ENCODE measurements around the gene PDLIM4.

Gene PDLIM4

DNA sequence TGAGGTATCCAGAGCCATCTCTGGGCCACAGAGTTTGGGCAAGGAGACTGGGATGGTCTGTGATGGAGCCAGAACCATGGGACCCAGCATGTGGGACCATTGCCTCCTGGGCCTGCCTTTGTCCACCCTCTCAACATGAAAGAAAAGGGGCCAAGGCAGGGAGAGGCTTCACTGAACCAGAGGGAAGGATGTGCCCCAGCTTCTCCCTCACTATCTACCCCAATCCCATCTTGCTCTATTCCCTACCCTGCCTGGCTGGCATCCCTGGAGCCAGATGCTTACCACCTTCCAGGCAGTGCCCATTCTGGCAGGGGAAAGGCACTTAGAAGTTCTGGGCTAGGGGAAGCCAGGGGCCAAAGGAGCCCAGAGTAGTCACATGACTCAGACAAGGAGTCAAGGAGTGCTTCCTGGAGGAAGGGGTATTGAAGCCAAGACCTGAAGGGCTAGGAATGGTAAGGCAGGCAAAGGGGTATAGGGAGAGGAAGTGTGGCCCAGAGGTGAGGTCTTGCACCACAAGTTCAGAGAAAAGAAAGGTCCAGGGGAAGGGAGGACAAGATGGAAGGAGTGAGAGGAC is 9.8 kb downstream of the PDLIM4 start:
- DNase-seq (ENCODE audit: low spot score): no peak

DNA sequence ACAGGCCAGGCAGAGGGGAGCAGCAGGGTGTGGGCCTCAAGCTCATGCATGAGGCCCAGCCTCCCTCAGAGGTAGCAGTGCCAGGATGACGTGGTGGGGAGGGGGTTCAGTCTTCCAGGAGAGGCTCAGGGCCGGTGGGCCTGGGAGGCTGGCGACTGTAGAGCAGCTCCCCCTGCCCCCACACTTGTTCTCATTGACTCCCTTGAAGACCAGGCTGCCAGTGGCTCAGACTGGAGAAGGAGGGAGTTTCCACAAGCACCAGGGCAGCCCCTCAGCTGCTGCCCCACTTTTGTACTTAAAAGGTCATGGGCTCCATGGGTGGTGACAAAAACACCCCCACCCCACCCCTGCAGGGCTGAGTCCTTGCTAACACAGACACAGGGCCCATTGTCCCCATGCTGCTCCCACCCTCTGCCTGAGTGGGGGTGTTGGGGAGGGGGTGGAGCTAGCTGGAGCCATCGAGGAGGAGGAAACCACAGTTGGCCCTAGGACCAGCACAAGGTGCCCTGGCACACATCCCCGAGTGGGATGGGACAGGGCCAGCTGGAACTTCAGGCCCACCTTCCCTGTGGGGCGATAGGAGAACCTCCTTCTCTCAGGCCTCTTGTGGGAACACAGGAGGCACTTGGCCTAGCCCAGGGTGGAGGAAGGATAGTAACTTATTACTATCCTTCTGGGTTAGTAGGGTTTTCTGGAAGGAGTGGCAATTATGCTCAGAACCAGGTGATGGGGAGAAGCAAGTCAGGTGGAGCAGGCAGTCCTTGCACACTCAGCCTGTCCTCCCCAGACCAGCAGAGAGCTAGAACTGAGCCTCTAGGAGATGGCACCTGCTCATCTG is 10.7 kb downstream of the PDLIM4 start:
- DNase-seq (ENCODE audit: low spot score): no peak

DNA sequence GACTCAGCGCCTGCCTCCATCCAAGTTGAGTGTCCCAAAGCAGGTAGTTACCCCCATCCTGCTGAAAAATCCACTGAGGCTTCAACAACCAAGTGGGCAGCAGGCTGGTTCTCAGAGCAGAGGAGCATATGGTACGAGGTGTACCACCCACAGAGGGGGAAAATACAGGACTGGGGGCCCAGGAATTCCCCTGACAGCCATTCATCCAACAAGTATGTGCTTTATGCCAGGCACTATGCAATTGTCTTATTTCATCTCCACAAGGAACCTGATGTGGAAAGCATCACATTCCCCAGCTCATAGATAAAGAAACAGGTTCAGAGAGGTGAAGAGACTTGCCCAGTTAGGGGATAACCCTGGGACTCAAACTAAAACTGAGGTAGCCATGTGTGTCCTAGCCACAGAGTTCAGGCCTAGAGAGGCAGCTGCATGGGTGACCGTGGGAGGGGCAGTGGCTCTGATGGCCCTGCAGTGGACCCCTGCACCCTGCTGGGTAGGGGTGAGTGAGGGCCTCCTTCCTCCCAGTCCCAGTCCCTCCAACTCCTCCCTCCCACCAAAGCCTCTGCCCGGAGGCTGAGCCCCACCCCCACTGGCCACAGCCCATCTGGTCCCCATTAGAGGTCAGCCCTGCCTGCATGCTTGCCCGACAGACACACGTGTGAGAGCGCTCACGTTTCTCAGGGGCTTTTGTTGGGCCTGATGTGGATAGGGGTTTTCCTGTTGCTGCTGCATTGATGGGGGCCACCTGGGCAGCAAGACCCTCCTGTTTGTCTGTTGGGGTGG is 11.5 kb downstream of the PDLIM4 start:
- DNase-seq (ENCODE audit: low spot score): no peak

DNA sequence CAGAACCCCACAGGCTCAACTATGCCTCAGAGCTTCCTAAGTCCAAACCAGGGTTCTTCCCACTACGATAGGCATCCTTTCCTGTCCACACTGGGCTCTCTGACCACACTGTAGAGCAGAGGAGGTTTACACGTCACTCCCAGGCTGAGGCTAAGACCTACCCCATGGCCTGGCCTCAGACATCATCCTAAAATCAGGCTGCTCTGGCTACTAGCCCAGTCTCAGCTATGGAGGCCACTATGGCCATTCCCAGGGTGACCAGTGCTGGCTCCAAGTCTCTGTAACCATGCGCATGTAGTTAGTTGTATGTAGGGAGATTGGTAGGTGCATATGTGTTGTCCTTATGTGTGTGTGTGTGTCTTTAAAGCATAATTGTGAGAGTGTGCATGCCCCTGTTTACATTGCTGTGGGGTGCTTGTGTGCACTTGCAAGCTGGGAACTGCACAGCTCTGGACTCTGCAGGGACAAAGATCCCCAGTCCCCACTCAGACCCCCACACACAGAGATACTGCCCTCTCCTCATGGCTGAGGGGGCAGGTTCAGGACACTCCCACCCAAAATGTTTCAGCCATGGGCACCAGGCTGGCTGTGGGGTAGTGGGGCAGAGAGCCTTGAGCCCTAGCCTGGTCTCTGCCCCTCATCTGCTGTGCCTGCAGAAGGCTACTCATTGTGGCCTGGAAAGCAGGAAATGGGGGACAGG is 12.3 kb downstream of the PDLIM4 start:
- no peak for DNase-seq (ENCODE audit: low spot score)

DNA sequence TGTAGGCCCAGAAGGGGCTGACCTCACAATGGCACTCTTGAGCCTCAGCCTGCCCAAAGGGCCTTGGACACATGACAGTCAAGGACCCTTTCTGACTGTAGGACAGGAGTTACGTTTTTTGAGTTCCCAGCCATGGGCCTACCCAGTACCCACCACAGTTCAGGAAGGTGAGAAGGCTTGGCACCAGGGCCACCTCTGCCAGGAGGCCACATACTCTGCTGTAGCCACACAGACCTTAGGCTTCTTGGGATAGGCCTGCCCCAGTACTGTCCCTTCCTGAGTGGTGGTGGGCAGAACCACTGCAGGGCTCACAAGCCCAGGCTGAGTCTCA is 12.8 kb downstream of the PDLIM4 start:
- DNase-seq (ENCODE audit: low spot score): no peak

DNA sequence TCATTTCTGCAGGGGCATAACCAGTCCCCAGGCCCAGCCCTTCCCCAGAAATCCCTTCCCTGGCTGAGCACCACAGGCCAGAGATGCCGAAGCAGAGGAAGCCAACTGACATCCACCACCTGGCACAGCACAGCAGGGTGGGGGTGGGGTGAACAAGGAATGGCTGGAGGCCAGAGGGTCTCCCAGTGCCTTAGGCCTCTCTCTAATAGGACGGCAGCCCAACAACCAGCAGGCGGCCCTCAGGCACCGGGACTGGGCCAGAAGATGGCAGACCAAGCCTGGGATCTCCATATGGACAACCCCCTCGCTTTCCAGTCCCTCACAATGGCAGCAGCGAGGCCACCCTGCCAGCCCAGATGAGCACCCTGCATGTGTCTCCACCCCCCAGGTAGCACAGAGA is 13.2 kb downstream of the PDLIM4 start:
- DNase-seq (ENCODE audit: low spot score): no peak

DNA sequence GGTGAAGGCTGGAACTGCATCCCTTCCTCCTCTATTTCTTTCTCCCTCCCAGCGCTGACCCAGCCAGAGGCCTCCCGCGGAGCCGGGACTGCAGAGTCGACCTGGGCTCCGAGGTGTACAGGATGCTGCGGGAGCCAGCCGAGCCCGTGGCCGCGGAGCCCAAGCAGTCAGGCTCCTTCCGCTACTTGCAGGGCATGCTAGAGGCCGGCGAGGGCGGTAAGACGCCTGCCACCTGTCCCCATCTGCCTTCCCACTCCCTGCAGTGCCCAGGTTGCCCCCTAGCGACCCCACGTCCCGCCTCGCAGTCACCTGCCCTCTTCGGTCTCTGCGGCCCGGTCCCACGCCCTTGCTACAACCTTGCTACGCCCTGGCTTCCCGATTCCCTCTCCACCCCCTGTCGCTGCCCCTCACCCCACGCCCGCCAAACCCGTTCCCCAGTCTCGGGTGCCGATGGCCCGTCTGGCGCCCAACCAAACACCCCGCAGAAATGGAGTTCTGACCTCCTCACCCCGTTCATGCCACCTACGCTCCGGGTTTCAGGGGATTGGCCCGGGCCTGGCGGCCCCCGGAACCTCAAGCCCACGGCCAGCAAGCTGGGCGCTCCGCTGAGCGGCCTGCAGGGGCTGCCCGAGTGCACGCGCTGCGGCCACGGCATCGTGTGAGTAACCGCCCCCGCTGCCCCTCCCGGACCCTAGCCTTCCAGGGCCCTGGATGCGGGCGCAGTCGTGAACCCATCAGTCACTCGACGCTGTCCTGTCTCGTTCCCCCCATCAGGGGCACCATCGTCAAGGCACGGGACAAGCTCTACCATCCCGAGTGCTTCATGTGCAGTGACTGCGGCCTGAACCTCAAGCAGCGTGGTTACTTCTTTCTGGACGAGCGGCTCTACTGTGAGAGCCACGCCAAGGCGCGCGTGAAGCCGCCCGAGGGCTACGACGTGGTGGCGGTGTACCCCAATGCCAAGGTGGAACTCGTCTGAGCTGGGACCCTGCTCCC is 14.1 kb downstream of the PDLIM4 start:
- DNase-seq (ENCODE audit: low spot score): no peak

DNA sequence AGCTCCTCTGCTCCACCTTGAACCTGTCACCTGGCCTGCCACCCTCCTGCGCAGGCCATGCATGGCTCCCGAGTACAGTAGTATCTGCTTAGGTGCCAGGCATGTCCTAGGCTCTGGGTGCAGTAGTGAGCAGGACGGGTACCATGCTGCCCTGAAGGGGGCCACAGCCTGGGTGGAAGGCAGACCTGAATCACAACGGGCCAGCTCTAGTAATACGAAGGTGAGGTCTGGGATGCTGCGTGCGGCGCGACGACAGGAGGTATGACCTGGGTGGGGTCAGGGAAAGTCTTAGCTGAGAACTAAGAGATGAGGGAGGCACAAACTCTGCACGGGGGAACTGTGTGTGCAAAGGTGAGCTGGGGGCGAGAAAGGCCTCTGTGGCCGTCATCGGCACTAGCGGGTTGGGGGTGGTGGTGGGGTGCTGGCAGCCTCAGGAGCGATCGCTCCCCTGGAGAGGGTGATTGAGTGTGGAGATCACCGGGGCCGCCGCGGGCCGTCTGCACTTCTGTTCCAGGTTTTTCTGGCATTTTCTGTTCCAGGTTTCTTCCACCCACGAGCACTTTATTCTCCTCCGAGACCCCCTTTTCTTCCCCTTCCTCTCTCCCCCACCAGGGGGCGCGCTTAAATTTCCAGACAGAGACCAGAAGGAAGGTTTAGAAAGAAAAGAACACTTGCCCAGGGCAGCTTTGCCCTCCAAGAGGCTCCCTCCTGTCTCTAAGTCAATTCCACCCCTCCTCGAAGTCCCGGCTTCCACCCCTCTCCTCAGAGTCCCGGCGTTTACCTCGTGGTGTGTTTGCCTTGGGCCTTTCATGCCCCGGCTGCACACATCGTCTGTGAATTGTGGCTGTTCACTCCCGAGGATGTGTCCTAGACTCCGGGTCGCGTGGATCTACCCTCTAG is 15.1 kb downstream of the PDLIM4 start:
- peak; percentile 82 for DNase-seq (ENCODE audit: low spot score)

DNA sequence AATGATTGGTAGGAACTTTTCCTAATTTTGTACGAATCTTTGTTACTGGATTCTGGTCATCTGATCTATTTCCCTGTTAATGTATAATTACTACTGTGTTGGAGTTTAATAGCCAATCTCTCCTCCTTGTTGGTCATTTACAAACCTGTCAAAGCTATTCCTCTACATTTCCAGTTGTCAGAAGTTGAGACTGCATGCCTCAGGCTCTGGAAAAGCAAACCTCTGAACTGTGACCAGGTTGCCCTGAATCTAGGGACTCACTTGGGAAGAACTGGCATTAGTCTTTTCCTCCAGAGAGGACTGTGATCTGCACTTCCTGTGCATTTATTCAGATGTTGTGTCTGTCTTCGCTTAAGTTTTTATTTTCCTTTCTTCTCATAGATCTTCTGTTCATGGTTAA is 16.1 kb downstream of the PDLIM4 start:
- DNase-seq (ENCODE audit: low spot score): no peak

DNA sequence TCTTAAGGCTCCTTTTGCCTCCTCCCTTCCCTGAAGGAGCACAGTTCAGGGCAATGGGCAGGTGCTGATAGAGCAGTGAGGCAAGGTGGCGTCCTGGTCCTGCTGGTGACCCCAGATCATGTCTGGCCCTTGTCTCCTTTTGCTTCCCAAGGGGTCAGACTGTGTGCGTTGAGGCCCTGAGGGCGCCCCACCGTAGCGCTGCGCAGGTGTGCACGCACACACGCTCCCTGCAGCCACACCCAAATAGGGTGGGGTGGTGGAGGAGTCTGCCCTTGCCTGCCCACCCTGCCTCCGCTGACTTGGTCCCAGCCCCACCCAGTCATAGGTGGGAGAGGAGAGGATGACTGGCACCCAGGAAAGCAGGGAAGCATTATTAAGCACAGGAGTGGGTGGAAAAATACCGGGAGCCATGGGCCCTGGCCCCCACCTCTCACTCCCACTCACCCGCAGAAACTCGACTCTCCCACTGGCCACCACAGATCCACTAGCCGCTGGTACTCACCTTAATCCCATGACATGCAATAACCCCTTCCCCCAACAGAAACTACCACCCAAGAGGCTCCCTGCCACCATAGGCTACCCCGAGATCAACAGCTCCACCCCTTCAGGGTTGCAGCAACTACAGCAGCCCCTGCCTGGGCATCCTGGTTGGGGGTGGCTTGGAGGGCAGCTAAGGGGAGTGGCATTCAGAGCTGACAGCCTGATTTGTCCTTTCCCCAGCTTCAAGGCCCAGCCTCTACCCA is 16.7 kb downstream of the PDLIM4 start:
- DNase-seq (ENCODE audit: low spot score): no peak

DNA sequence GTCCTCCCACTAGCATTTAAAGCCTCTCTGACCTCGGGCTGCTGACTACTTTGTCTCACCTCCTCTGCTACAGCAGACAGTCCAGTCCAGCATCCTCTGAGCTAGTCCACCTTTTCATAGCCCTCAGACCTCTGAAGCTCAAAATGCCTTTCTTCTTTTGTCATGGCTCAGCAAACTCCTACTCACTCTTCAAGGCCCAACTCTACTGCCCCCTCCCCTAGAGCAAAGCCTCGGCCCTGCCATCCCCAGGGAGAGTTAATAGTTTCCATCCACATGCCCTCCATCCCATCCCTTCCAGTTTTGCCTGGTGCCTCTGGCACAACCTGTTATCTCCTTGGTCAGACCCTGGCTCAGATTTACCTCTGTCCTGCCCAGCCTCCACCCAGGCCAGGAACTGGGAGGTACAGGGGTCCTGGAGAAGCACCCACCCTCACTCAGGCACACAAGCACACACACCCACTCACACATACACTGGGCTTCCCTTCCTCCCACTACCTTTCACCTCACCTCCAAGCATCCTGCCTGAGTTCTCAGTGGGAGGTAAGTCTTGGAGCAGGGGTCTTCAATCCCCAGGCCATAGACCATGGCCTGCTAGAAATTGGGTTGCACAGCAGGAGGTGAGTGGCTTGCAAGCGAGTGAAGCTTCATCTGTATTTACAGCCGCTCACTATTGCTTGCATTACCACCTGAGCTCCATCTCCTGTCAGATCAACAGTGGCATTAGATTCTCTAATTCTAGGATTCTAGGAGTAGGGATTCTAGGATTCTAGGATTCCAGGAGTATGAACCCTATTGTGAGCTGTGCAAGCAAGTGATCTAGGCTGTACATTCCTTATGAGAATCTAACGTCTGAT is 18.1 kb downstream of the PDLIM4 start:
- no peak for DNase-seq (ENCODE audit: low spot score)

DNA sequence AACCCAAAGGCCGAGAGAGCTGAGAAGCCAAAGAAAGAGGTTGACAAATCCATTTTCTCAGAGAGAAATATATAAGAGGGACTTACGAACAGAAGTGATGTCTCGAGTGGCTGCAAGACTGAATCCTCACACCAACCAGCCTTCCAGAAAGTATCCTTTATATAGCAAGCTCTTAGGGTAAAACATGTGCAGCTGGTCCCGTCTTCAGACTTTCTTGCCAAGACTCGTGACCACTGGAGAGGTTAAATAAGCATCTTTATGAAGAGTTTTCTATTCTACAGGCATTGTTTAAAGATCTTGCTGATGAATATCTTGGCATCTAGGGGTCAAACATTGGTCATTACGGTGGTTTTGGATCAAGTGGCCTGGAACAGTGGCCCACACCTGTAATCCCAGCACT is 19.8 kb downstream of the PDLIM4 start:
- no peak for DNase-seq (ENCODE audit: low spot score)

DNA sequence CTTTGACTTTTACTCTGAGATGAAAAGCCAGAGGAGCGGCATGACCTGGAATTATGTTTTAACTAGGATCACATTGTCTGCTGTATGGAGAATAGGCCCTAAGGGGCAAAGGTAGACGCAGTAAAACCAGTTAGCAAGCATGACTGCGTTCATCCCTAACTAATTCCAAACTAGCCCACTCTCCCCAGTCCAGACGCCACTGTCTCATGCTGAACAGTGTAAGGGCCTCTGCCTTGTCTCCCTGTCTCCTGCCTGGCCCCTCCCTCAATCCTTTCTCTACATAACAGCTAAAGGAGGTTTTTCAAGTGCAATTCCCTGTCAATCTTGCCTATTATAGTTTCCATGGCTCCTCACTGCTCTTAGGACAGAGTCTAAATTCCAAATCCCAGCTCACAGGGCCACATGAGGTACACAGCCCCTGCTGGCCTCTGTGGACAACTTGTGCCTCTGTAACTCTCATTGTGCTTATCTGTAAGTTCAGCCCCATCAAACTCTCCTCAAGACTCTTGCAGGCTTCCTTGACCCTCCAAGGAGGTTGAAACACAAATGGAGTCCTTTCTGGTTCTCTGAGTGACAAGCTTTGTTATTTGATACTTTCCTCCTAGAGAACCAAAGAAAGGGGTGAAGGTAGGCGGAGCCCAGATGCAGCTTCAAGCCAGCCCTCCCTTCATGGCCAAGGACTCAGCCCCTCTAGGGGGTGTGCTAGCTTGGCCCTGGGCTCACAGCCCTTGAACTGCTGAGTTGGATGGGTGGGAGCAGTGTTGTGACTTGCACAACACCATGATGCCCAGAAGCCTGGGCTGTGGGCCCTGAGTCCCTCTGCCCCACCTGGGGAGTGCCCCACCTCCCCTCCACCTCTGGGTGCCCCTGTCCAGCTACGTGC is 20.7 kb downstream of the PDLIM4 start:
- peak; percentile 63 for DNase-seq (ENCODE audit: low spot score)

DNA sequence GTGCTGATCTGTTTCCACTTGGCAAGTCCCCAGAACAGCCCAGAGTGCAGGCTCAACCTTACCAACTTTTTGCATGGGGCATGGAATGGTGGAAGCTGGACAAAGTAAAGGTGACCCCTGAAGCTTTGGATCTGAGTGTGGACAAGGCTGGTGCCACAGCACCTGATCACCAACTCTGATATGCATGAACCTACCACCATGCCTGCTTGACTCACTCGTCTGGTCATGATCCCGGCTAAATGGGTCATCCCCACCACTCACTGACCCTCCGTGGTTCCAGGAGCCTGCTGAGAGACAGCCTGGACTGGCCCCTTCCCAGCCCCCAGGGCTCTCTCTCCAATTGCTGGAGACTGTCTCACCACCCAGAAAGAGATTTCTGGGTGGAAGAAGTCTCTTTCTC is 22.3 kb downstream of the PDLIM4 start:
- no peak for DNase-seq (ENCODE audit: low spot score)

DNA sequence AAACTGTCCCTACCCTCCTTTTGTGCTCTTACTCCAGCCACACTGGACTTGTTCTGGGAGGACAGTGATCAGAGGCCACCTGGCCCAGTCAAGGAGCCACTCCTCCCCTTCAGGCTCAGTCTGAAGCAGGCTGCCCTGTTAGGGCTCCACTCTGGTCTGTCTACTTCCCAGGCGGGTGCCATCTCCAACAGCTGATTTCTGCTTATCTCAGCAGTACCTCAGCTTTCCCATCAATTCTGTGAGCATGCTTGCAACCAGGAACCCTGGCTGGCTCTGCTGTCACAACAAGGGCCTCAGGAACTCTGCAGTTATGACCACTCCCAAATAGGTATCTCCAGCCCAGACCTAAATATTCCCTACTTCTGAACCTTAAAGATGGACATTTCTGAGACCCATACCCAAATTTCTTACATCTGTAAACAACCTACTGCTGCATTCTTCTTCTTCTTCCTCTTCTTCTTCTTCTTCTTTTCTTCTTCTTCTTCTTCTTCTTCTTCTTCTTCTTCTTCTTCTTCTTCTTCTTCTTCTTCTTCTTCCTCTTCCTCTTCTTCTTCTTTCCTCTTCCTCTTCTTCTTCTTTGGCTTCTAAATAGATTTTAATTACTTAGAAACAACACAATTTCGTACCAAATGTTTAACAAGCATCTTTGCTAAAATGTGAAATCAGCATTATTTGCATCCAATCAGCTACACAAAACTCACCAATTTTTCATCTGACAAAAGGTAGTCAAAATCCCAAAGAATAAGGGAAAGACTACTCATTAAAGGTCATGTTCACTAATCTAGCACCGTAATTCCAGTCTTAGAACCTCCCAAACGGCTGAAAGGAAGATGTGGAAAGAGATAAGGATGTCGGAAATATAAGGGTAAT is 23.1 kb downstream of the PDLIM4 start:
- DNase-seq (ENCODE audit: low spot score): no peak

DNA sequence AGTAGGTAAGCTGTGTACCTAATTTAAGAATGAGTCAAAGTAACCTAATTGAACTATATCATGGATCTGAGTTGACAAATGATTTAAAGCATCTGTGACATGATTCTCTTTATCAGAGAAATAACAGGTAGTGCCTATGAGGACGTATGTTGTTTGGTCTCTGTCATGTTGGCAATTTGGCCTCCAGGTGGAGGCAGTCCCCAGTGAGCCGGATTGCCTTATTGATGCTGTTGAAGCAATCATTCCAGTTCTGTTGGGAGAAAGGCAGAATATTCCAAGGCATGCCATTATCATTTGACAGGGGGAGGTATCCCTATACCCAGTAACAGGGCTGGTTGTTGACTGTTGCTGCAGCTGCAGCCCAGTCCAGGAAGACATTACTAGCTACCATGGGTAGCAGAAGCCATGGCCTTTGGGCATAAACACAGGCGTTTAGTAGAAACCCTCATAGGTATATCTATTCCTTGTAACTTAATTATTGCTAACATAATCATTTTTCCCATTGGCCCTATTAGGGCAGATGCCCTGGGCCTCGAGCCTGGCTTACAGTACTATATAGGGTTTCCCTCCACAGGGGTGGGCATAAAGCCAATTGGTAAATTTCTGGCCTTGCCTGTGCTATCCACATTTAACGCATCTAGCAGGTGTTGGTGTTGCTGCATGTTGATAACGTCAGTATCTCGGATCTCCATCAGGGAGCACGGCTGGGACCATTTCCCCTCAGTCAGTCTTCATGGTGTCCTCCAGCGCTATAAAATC is 24.5 kb downstream of the PDLIM4 start:
- no peak for DNase-seq (ENCODE audit: low spot score)
